HEK293T (cell line): Measurements from ENCODE around the gene SPDYE5.

Source experiments
- HDGF ChIP-seq: fragments of 450-650 bp; IDR thresholded peaks from 2 replicates; pipeline ENCODE4 v1.6.1; 2017; ENCODE audit warnings: antibody characterized with exemption, borderline replicate concordance
- SUZ12 ChIP-seq: fragments of 450-650 bp; IDR thresholded peaks from 2 replicates; pipeline ENCODE4 v1.6.1; 2016; ENCODE audit warnings: mild to moderate bottlenecking

GRCh38 chr7:75536940-75537538 is 44.9 kb downstream of the SPDYE5 start:
- TF ChIP-seq SUZ12, result no peak
- no peak for TF ChIP-seq HDGF
